ENCODE data around the gene SCN3B. TPM values are rescaled to one million over a fixed set of nuclear protein-coding genes. Genes with fewer than 3 reads are reported as not detected.
"Not testable (repeated sequence)": the region's sequence is repeated elsewhere in the genome, so short reads cannot be mapped to it uniquely, and the experiment has no call there.

Gene SCN3B
- polyA plus RNA-seq, 5 donors = 4.1 to 5.8 (median 4.5) TPM

- DNase-seq = not testable (repeated sequence)
Measured at GRCh38 chr11:123659965-123660364, 5.5 kb upstream of the SCN3B start.

GRCh38 chr11:123659311-123659710 lies 4.9 kb upstream of the SCN3B start:
- peak; percentile 1 to 7 for DNase-seq

GRCh38 chr11:123653827-123654565 lies 428 bp downstream of the SCN3B start:
- peak; percentile 26 to 36 for DNase-seq

GRCh38 chr11:123653483-123653826 lies 969 bp downstream of the SCN3B start:
- no peak for DNase-seq

- DNase-seq = no peak
Measured at GRCh38 chr11:123652599-123652998, 1.8 kb downstream of the SCN3B start.

GRCh38 chr11:123650901-123651300 lies 3.5 kb downstream of the SCN3B start:
- no peak for DNase-seq

- no peak for DNase-seq
Measured at GRCh38 chr11:123645286-123645975, 9.0 kb downstream of the SCN3B start.

DNA sequence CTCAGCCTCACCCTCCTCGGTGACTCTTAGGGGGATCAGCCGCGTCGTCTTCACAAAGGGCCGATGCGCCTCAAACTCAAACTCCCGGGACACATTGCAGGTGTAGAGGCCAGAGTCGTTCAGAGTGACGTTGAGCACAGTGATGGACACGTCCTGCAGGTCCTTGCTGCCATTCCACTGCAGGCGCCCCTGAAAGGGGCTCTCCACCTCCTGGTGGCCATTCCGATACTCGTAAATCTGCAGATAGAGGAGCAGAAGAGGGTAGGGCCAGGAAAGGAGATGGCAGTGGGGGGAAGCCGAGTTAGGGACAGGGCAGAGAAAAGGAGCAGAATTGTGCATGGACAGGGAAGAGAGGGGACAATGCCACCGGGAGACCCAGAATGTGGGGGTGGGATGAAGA lies 12.0 kb downstream of the SCN3B start:
- no peak for DNase-seq

DNA sequence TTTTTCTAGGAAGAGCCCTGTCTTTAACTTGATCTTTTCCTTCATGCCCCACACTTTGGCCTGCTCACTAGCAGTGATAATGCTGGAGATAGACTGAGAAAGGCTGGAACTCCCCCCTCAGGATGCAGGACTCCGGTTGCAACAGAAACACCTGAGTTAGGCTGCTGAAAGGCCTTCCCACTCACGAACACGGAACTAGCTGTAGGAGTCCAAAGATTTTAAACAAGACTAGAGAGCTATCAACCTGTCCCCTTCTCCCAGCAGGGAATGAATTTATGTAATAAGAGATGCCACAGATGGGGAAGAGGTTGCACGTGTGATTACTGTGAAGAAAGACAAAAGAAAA lies 13.0 kb downstream of the SCN3B start:
- no peak for DNase-seq

GRCh38 chr11:123640677-123641494 lies 13.5 kb downstream of the SCN3B start:
- DNase-seq = peak in 1 of 2 donors; percentile 14

DNA sequence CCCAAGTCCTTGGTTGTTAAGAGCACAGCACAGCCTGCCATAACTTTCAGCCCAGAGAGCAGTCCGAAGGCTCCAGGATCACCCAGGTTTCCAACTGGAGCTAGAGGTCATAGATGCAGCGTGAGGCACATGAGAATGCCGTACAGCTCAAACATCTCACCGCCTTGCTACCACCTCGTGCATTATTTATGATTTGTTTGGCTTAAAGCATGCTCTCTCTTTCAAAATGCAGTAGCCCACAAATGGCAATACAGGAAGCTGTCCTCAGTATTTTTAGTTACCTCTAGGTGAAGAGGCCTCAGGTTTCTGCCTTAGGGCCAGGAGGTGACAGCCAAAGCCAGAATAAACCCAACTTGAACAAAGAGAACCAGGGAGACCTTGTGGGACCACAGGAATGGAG lies 14.4 kb downstream of the SCN3B start:
- DNase-seq = no peak

DNA sequence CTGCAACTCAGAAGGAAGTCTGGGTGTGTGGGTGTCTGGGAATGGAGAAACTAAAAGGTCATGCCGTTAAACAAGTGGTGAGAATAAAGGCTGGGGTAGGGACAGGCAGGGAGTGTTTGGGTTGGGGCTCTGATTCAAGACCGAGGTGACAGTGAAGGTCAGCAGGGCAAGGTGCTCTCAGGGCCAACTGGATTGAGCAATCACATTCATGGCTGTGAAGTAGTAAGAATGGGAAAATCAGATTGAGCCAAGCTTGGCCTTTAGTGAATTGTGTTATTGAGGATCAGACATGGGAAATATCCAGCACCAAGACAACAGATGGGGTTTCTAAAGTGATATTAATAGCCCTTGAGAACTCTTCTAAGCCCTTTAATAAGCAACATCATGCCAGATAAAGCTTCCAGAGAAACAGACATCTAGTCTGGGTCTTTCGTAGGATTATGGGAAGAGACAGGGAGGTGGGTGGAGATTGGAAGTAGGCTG lies 24.3 kb downstream of the SCN3B start:
- no peak for DNase-seq

GRCh38 chr11:123628936-123629683 lies 25.3 kb downstream of the SCN3B start:
- DNase-seq = peak; percentile 52 to 70

DNA sequence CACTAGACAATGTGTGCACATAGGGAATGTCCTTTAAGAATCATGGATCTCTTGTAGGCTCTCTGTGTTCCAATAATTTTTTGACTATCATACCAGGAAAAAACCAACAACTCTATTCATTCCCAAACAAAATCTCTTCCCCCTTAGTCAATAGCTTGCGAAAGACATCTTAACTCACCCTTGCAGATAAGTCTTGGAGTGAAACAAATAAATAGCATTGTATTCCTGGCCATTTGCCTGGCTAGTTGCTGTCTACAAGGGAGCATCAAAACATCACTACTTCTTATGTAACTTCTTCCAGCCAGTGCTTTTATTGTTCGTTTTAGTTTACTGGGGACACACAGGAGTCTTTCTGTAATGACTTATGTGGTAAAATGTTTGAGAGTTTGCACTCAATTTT lies 29.4 kb downstream of the SCN3B start:
- no peak for DNase-seq

DNA sequence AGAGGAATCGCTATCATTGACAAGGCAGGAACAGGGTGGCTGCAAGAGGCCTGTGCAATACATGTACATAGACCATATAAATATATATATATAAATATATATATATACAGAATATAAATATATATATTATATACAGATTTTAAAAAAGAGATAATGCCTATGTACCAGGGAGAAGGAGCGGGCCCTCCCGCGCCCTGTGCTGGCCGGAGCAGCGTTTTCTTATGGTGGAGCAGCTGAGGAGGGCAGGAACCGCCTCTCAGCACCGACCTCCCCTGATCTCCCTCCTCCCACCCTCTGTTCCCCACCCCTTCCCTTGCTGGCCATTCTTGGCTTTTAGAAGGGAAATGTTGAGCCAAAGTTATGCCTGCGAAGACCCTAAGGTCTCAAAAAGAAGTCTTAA lies 31.8 kb downstream of the SCN3B start:
- DNase-seq = no peak

DNA sequence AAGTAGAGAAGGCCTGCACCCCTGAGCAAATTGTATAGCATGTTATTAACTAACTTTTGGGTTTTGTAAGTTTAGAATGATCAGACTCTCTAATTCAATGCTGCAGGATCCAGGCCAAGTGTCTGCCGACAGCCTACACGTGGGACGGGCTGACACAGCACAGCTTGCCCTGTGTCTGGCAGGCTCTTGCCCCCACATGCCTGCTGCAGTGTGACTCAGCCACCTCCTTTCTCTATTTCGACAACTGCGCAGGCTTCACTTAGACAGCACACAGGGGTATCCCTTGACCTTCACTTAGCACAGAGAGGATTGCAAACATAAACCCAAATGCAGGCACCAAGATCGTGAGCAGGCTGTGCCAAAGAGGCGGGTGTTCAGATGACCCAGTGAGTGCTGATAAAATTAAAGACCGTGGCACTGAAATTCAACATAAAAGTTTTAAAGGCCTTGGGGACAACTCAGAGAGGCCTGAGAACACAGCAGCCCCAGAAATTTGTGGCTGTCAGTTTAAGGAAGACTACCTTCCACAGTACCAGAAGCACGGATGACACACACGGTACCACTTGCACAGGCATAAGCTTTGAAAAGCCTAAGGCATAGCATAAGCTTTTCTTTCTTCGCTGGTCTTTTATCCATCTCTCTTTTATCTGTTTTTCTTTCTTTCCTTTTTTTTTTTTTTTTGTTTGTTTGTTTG lies 37.8 kb downstream of the SCN3B start:
- DNase-seq = peak; percentile 24 to 28

- no peak for DNase-seq
Measured at GRCh38 chr11:123611698-123612097, 42.7 kb downstream of the SCN3B start.

GRCh38 chr11:123608945-123609344 lies 45.5 kb downstream of the SCN3B start:
- DNase-seq = no peak

DNA sequence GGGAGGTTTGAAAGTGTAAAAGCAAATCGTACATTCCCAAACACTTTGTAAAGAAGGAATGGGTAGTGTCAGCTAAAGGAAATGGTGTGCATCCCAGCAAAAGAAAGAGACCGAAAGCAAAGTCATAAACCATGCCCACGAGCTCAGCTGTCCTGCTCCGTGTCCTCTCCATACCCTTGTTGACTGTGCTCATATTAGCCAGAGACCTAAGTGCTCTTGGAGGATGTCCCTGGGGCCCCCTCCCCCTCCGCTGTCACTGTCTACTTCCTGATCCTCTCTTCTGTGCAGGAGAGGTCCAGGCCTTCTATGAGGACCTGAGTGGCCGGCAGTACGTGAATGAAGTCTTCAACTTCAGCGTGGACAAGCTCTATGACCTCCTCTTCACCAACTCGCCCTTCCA lies 46.1 kb downstream of the SCN3B start:
- no peak for DNase-seq

DNA sequence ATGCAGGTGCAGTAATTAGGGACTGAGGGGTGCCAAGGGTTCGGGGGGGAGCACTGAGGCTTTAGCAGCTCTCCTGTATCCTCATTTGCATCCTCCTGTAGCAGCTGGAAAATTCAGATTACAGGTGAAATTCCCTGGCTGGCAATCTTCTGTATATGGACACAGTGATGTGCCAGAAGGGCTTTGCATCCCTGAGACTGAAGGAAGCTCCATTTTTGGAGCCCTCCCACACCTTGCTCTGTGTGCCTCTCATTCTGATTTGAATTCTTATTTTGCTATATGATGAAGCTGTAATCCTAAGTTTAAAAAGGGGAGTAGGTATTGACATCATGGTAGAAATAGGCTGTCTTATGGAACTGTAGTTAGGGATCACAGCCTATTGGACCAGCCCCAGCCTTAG lies 46.6 kb downstream of the SCN3B start:
- DNase-seq = no peak

DNA sequence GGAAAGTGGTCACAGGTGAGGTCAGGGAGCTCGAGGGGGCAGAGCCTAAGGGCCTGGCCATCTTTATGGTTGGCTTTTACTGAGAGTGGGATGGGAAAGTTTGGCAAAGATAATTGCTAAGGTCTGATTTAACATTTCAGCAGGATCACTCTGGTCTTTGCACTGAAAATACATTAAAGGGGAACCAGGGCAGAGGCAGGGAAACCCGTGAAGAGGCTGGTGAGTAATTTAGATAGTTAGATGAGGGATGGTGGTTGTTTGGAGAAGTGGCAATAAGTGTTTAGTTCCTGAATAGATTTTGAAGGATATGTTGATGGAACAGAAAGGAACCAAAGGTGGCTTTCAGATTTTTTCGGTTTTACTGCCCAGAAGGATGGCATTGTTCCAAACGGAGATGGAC lies 50.8 kb downstream of the SCN3B start:
- no peak for DNase-seq

Data from right lung (tissue), 5 donors.